Mesendoderm (in vitro differentiated cells): ENCODE measurements around the gene C2orf92.

Source experiments
- DNase-seq: peaks from one replicate; pipeline ENCODE4 v3.0.0; 2013
- H2AK5ac ChIP-seq: 2 replicates; pipeline ENCODE4 v1.6.1; 2013; ENCODE audit warnings: low read length, inconsistent platforms
- H2BK120ac ChIP-seq: 2 replicates; pipeline ENCODE4 v1.6.1; 2013; ENCODE audit warnings: low read depth, mild to moderate bottlenecking, low read length, moderate library complexity, mixed read lengths
- H2BK15ac ChIP-seq: replicated peaks from 2 replicates; pipeline ENCODE4 v1.6.1; 2013; ENCODE audit warnings: low read depth, mild to moderate bottlenecking, moderate library complexity
- H2BK5ac ChIP-seq: 2 replicates; pipeline ENCODE4 v1.6.1; 2013; ENCODE audit warnings: low read length, inconsistent platforms
- H3K18ac ChIP-seq: 2 replicates; pipeline ENCODE4 v1.6.1; 2013; ENCODE audit warnings: mild to moderate bottlenecking, low read length, mixed read lengths
- H3K23ac ChIP-seq: one replicate; pipeline ENCODE4 v1.6.1; 2013; ENCODE audit warnings: low read length
- H3K27ac ChIP-seq: 2 replicates; pipeline ENCODE4 v1.5.1; 2013; ENCODE audit warnings: low read depth, mild to moderate bottlenecking, inconsistent platforms, low read length, moderate library complexity
- H3K27me3 ChIP-seq: 2 replicates; pipeline ENCODE4 v1.6.1; 2013; ENCODE audit warnings: low read length, control low read depth, mild to moderate bottlenecking, inconsistent platforms; ENCODE audit not compliant: insufficient read depth, poor library complexity
- H3K36me3 ChIP-seq: 2 replicates; pipeline ENCODE4 v1.6.1; 2013; ENCODE audit warnings: low read length, inconsistent platforms; ENCODE audit not compliant: control insufficient read depth, insufficient read depth
- H3K4ac ChIP-seq: one replicate; pipeline ENCODE4 v1.6.1; 2013; ENCODE audit warnings: low read depth, mild to moderate bottlenecking, low read length, moderate library complexity
- H3K4me1 ChIP-seq: 2 replicates; pipeline ENCODE4 v1.6.1; 2013; ENCODE audit warnings: low read depth, low read length, inconsistent platforms; ENCODE audit not compliant: control insufficient read depth
- H3K4me2 ChIP-seq: 2 replicates; pipeline ENCODE4 v1.6.1; 2013; ENCODE audit warnings: low read length
- H3K4me3 ChIP-seq: 2 replicates; pipeline ENCODE4 v1.5.1; 2013; ENCODE audit warnings: mild to moderate bottlenecking, low read length
- H3K56ac ChIP-seq: one replicate; pipeline ENCODE4 v1.6.1; 2013; ENCODE audit warnings: low read length
- H3K79me1 ChIP-seq: 2 replicates; pipeline ENCODE4 v1.6.1; 2013; ENCODE audit warnings: low read length, inconsistent platforms
- H3K79me2 ChIP-seq: 2 replicates; pipeline ENCODE4 v1.6.1; 2013; ENCODE audit warnings: mild to moderate bottlenecking, low read length; ENCODE audit not compliant: control insufficient read depth, insufficient read depth
- H3K9ac ChIP-seq: 2 replicates; pipeline ENCODE4 v1.6.1; 2013; ENCODE audit warnings: low read length, inconsistent platforms
- H4K5ac ChIP-seq: one replicate; pipeline ENCODE4 v1.6.1; 2013; ENCODE audit warnings: low read length
- H4K8ac ChIP-seq: one replicate; pipeline ENCODE4 v1.6.1; 2013; ENCODE audit warnings: low read depth, mild to moderate bottlenecking, control low read depth, low read length, moderate library complexity
- WGBS: extraction: QIAGEN DNeasy Blood & Tissue Kit; methylation state at CpG from one replicate; pipeline ENCODE4 v1.1.7; 2013; ENCODE audit warnings: low lambda C conversion rate, missing lambda C conversion rate; ENCODE audit not compliant: insufficient coverage; ENCODE audit errors: extremely low coverage; 5-methylcytosine and 5-hydroxymethylcytosine counted together

The C2orf92 gene

GRCh38 chr2:97720746-97721145, 51.2 kb downstream of the C2orf92 start:
- H3K79me1 ChIP-seq, result no peaks in the 10 kb centered on the region
- no peaks in the 10 kb centered on the region for H3K36me3 ChIP-seq
- no peaks in the 10 kb centered on the region for H3K27me3 ChIP-seq
- no peak overlapping the region for H2BK15ac ChIP-seq
- no peak overlapping the region for H2BK5ac ChIP-seq
- H3K18ac ChIP-seq, result no peak overlapping the region
- H2AK5ac ChIP-seq, result no peak overlapping the region
- no peak overlapping the region for H3K4me3 ChIP-seq
- no peak overlapping the region for H3K4ac ChIP-seq
- no peak overlapping the region for H2BK120ac ChIP-seq
- no peak overlapping the region for H3K27ac ChIP-seq
- no peak overlapping the region for H4K8ac ChIP-seq
- DNase-seq, result no peak
- H3K4me1 ChIP-seq, result no peaks in the 10 kb centered on the region
- no peak overlapping the region for H3K9ac ChIP-seq
- H3K79me2 ChIP-seq, result no peaks in the 10 kb centered on the region
- H3K23ac ChIP-seq, result no peak overlapping the region
- H3K4me2 ChIP-seq, result no peak overlapping the region
- no peak overlapping the region for H3K56ac ChIP-seq
- WGBS, result no CpG with 5 or more reads among the region's 2 CpGs
- no peak overlapping the region for H4K5ac ChIP-seq

GRCh38 chr2:97722227-97722626, 52.7 kb downstream of the C2orf92 start:
- WGBS, result no CpG with 5 or more reads among the region's 6 CpGs
- no peak overlapping the region for H3K23ac ChIP-seq
- DNase-seq, result peak; percentile 54
- H3K27ac ChIP-seq, result no peak overlapping the region
- no peak overlapping the region for H3K18ac ChIP-seq
- H2BK15ac ChIP-seq, result no peak overlapping the region
- H3K56ac ChIP-seq, result no peak overlapping the region
- H2BK5ac ChIP-seq, result no peak overlapping the region
- no peak overlapping the region for H3K4ac ChIP-seq
- H3K79me2 ChIP-seq, result no peaks in the 10 kb centered on the region
- H3K27me3 ChIP-seq, result no peaks in the 10 kb centered on the region
- no peak overlapping the region for H4K8ac ChIP-seq
- H3K4me3 ChIP-seq, result no peak overlapping the region
- H3K79me1 ChIP-seq, result no peaks in the 10 kb centered on the region
- H2BK120ac ChIP-seq, result no peak overlapping the region
- H3K36me3 ChIP-seq, result no peaks in the 10 kb centered on the region
- no peak overlapping the region for H4K5ac ChIP-seq
- no peak overlapping the region for H3K9ac ChIP-seq
- no peak overlapping the region for H3K4me2 ChIP-seq
- H3K4me1 ChIP-seq, result no peaks in the 10 kb centered on the region
- no peak overlapping the region for H2AK5ac ChIP-seq

GRCh38 chr2:97723156-97724072, 53.9 kb downstream of the C2orf92 start:
- H3K18ac ChIP-seq, result no peak overlapping the region
- H2BK5ac ChIP-seq, result no peak overlapping the region
- H3K27ac ChIP-seq, result no peak overlapping the region
- H2BK15ac ChIP-seq, result no peak overlapping the region
- H3K36me3 ChIP-seq, result no peaks in the 10 kb centered on the region
- no peak overlapping the region for H2BK120ac ChIP-seq
- H4K5ac ChIP-seq, result no peak overlapping the region
- H4K8ac ChIP-seq, result no peak overlapping the region
- peak overlapping the region; percentile 22 for H3K56ac ChIP-seq
- H3K27me3 ChIP-seq, result no peaks in the 10 kb centered on the region
- no CpG with 5 or more reads among the region's 37 CpGs for WGBS
- H3K4ac ChIP-seq, result no peak overlapping the region
- H3K79me1 ChIP-seq, result no peaks in the 10 kb centered on the region
- H3K23ac ChIP-seq, result no peak overlapping the region
- no peak overlapping the region for H3K4me3 ChIP-seq
- no peaks in the 10 kb centered on the region for H3K79me2 ChIP-seq
- no peak overlapping the region for H3K4me2 ChIP-seq
- no peak overlapping the region for H2AK5ac ChIP-seq
- no peaks in the 10 kb centered on the region for H3K4me1 ChIP-seq
- no peak for DNase-seq
- no peak overlapping the region for H3K9ac ChIP-seq

- no peak overlapping the region for H3K9ac ChIP-seq
- no peaks in the 10 kb centered on the region for H3K4me1 ChIP-seq
- no peak overlapping the region for H3K18ac ChIP-seq
- H3K79me2 ChIP-seq, result no peaks in the 10 kb centered on the region
- H4K8ac ChIP-seq, result no peak overlapping the region
- no peak overlapping the region for H2AK5ac ChIP-seq
- H3K4me2 ChIP-seq, result no peak overlapping the region
- no peak overlapping the region for H3K56ac ChIP-seq
- no peak overlapping the region for H4K5ac ChIP-seq
- H2BK5ac ChIP-seq, result no peak overlapping the region
- no peaks in the 10 kb centered on the region for H3K36me3 ChIP-seq
- no peak overlapping the region for H3K4me3 ChIP-seq
- no peak overlapping the region for H3K27ac ChIP-seq
- no CpG with 5 or more reads among the region's 41 CpGs for WGBS
- DNase-seq, result no peak
- H2BK120ac ChIP-seq, result no peak overlapping the region
- H3K79me1 ChIP-seq, result no peaks in the 10 kb centered on the region
- H2BK15ac ChIP-seq, result no peak overlapping the region
- no peaks in the 10 kb centered on the region for H3K27me3 ChIP-seq
- no peak overlapping the region for H3K4ac ChIP-seq
- H3K23ac ChIP-seq, result no peak overlapping the region
Observed at GRCh38 chr2:97724073-97724410, 54.5 kb downstream of the C2orf92 start.

GRCh38 chr2:97724501-97724900, 55.0 kb downstream of the C2orf92 start:
- H3K9ac ChIP-seq, result no peak overlapping the region

More at GRCh38 chr2:97724501-97724900, 55.0 kb downstream of the C2orf92 start:
- Histone ChIP-seq H3K23ac (no peak overlapping the region), H4K8ac (no peak overlapping the region), H3K18ac (no peak overlapping the region), H3K4me1 (no peaks in the 10 kb centered on the region), H3K36me3 (no peaks in the 10 kb centered on the region), H2BK5ac (no peak overlapping the region), H4K5ac (no peak overlapping the region), H3K4me2 (no peak overlapping the region), H3K27me3 (no peaks in the 10 kb centered on the region), H3K56ac (peak overlapping the region; percentile 6), H3K79me1 (no peaks in the 10 kb centered on the region), H3K4me3 (no peak overlapping the region), H2BK120ac (no peak overlapping the region), H2BK15ac (no peak overlapping the region), H2AK5ac (no peak overlapping the region), H3K4ac (no peak overlapping the region), H3K79me2 (no peaks in the 10 kb centered on the region), H3K27ac (no peak overlapping the region)
- DNase-seq, result no peak
- WGBS, result no CpG with 5 or more reads among the region's 17 CpGs
